ACC112 (cell line): ENCODE measurements around the gene IRGQ.
"Not testable (repeated sequence)": the region's sequence is repeated elsewhere in the genome, so short reads cannot be mapped to it uniquely, and the experiment has no call there.

ENCODE experiments used
- H2AFZ ChIP-seq: fragments of 200-600 bp; sonication (generic); one replicate; pipeline ENCODE4 v1.6.0; 2017; ENCODE audit warnings: antibody characterized with exemption, low read length; ENCODE audit not compliant: unreplicated experiment
- H3K27ac ChIP-seq: fragments of 200-600 bp; sonication (generic); 2 replicates; pipeline ENCODE4 v1.5.1; 2014; ENCODE audit warnings: low read depth, mild to moderate bottlenecking, antibody characterized with exemption, low read length, moderate library complexity
- H3K27me3 ChIP-seq: fragments of 200-600 bp; sonication (generic); 2 replicates; pipeline ENCODE4 v1.6.1; 2014; ENCODE audit warnings: mild to moderate bottlenecking, antibody characterized with exemption, low read length, moderate library complexity, mixed read lengths; ENCODE audit not compliant: insufficient read depth
- H3K36me3 ChIP-seq: fragments of 200-600 bp; sonication (generic); 2 replicates; pipeline ENCODE4 v1.6.1; 2016; ENCODE audit warnings: mild to moderate bottlenecking, antibody characterized with exemption, low read length, moderate library complexity, mixed read lengths; ENCODE audit not compliant: insufficient read depth
- H3K4me1 ChIP-seq: fragments of 200-600 bp; sonication (generic); one replicate; pipeline ENCODE4 v1.6.1; 2016; ENCODE audit warnings: low read length, mixed read lengths; ENCODE audit not compliant: insufficient read depth, unreplicated experiment, control insufficient read depth
- H3K4me3 ChIP-seq: fragments of 200-600 bp; sonication (generic); 2 replicates; pipeline ENCODE4 v1.5.1; 2014; ENCODE audit warnings: mild to moderate bottlenecking, low read depth, low read length
- H3K79me2 ChIP-seq: fragments of 200-600 bp; sonication (generic); one replicate; pipeline ENCODE4 v1.6.0; 2016; ENCODE audit warnings: low read length; ENCODE audit not compliant: control insufficient read depth, unreplicated experiment, insufficient read depth

The IRGQ gene

DNA sequence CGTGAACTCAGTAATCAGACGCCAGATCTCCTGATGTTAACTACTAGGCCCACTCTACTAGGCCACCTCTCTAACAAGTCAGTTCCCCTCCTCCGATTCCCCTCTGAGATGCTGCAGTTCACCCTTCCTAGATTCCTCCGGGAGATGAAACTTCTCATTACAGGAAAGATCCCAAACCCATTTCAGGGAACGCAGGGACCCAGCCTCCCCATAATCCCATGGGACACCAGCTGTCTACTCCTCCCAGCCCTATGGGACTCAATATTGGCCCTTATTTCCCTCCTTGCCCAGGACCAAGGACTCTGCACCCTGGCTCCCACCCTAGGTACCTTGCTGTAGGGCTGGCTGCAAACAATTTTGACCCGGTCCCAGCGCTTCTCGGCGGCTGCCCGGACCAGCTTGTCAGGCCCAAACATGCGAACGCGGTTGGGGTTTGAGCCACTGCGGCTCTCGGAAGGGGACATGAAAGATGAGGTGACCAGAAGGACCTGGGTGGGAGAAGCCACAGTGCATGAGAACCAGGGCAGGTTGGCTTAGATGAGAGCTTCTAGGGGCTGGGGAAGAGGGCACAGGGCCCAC lies 41.5 kb downstream of the IRGQ start:
- Histone ChIP-seq H3K4me3 (no peak overlapping the region), H3K27ac (no peak overlapping the region), H2AFZ (no peak overlapping the region), H3K79me2 (no peaks in the 10 kb centered on the region), H3K36me3 (no peaks in the 10 kb centered on the region), H3K4me1 (peaks cover 3% of the 10 kb centered on the region), H3K27me3 (no peaks in the 10 kb centered on the region)

- Histone ChIP-seq H3K36me3 (no peaks in the 10 kb centered on the region), H3K27me3 (no peaks in the 10 kb centered on the region), H2AFZ (no peak overlapping the region), H3K4me1 (peaks cover 3% of the 10 kb centered on the region), H3K79me2 (no peaks in the 10 kb centered on the region), H3K4me3 (no peak overlapping the region), H3K27ac (no peak overlapping the region)
Measured at GRCh38 chr19:43553656-43554055, 42.3 kb downstream of the IRGQ start.

- no peaks in the 10 kb centered on the region for H3K27me3 ChIP-seq
- no peak overlapping the region for H2AFZ ChIP-seq
- H3K27ac ChIP-seq = no peak overlapping the region
- H3K79me2 ChIP-seq = no peaks in the 10 kb centered on the region
- H3K36me3 ChIP-seq = no peaks in the 10 kb centered on the region
- H3K4me3 ChIP-seq = no peak overlapping the region
- H3K4me1 ChIP-seq = no peaks in the 10 kb centered on the region
Measured at GRCh38 chr19:43552616-43553015, 43.3 kb downstream of the IRGQ start.

DNA sequence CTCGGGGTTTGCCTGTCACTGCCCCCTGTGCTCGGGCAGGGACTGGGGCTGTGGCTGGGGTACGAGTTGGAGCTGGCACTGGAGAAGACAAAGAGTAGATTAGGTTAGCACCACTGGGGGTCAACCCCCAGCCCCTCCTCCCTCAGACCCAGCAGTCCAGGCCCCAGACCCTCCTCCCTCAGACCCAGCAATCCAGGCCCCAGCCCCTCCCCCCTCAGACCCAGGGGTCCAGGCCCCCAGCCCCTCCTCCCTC lies 43.8 kb downstream of the IRGQ start:
- no peaks in the 10 kb centered on the region for H3K36me3 ChIP-seq
- H3K4me1 ChIP-seq = no peaks in the 10 kb centered on the region
- H2AFZ ChIP-seq = no peak overlapping the region
- H3K27ac ChIP-seq = no peak overlapping the region
- H3K79me2 ChIP-seq = no peaks in the 10 kb centered on the region
- no peak overlapping the region for H3K4me3 ChIP-seq
- H3K27me3 ChIP-seq = no peaks in the 10 kb centered on the region

DNA sequence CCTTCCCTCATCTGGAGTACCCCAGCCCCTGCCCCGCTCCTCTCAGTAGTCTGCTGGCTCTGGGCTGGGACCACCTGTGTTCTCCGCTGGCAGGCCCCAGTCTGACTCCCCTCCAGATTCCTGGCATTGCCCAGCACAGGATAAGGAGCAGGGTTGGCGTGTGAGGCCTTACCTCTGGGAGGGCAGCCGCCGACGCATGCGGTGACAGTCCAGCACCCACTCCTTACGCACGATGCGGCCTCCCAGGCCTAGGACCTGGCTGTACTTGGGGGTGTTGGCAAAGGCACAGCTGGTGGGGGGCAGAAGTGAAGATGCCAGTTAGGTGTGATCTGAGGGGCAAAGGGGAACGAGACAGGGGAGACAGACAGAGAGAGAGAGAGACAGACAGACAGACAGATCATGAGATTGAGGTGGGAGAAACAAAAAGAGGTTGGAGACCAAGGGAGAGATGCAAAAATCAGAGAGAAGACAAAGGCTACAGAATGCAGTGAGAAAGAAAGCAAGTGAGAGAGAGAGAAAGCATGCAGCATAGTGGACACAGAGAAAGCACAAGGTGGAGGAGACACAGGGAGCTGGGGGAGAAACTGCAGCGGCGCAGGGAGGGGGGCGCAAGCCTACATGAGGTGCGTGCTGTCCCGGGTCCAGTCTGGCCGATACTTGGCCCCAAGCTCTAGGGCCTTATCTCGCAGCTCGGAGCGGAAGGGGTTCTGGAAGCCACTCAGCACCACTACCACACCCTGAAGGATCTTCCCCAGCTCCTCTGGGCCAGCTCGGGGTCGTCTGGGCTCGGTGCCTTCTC lies 44.3 kb downstream of the IRGQ start:
- Histone ChIP-seq H3K27me3 (no peaks in the 10 kb centered on the region), H3K79me2 (no peaks in the 10 kb centered on the region), H2AFZ (no peak overlapping the region), H3K27ac (no peak overlapping the region), H3K4me1 (no peaks in the 10 kb centered on the region), H3K4me3 (no peak overlapping the region), H3K36me3 (no peaks in the 10 kb centered on the region)

DNA sequence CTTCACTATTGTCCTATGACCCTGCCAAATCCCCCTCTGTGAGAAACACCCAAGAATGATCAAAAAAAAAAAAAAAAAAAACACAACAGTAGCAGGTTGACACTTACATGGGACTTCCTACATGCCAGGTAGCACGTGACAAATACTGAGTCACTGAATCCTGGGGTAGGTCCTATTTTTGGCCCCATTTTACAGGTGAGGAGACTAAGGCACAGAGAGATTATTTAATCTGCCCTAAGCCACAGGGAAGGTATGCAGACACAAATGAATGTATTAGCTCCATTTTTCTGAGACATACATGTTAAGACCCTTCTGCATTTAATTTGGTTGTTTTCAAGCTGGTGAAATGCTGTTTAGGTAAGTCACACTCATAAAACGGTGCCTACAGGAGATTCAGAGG lies 47.2 kb downstream of the IRGQ start:
- Histone ChIP-seq H3K79me2 (no peaks in the 10 kb centered on the region), H3K4me1 (no peaks in the 10 kb centered on the region), H2AFZ (no peak overlapping the region), H3K36me3 (no peaks in the 10 kb centered on the region), H3K27me3 (no peaks in the 10 kb centered on the region), H3K27ac (no peak overlapping the region), H3K4me3 (no peak overlapping the region)

DNA sequence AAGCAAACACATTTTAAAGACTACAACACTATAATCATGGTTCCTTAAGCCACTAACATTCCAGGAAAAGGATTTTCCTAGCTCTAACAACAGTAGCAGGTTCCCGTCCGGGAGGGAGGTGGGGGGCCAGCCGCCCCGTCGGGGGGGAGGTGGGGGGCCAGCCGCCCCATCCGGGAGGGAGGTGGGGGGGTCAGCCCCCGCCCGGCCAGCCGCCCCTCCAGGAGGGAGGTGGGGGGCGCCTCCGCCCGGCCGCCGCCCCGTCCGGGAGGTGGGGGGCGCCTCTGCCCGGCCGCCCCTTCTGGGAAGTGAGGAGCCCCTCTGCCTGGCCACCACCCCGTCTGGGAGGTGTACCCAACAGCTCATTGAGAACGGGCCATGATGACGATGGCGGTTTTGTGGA lies 48.0 kb downstream of the IRGQ start:
- H3K27me3 ChIP-seq, H3K27ac ChIP-seq, H3K79me2 ChIP-seq, H3K4me1 ChIP-seq, H3K4me3 ChIP-seq, H3K36me3 ChIP-seq, H2AFZ ChIP-seq: not testable (repeated sequence)

DNA sequence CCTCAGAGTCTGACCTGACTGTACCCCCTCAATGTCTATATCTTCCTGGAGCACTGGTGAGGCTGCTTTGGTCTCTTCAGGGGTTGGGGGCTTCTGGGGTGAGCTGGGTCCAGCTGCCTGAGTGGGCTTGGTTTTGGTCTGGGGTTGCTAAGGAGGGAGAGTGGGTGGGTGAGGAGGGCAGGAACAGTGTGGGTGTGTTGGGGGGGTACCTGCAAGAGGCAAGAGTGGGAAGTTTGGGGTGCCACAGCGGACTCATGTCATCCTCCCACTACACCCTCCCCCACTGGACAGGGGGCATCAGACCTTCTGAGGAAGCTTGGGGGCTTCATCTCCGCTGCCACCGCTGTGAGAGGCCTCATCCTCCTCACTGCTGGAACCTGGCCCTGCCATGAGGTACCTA lies 49.4 kb downstream of the IRGQ start:
- Histone ChIP-seq H3K27ac (no peak overlapping the region), H3K79me2 (no peaks in the 10 kb centered on the region), H3K4me3 (no peak overlapping the region), H2AFZ (no peak overlapping the region), H3K27me3 (no peaks in the 10 kb centered on the region), H3K36me3 (no peaks in the 10 kb centered on the region), H3K4me1 (no peaks in the 10 kb centered on the region)

DNA sequence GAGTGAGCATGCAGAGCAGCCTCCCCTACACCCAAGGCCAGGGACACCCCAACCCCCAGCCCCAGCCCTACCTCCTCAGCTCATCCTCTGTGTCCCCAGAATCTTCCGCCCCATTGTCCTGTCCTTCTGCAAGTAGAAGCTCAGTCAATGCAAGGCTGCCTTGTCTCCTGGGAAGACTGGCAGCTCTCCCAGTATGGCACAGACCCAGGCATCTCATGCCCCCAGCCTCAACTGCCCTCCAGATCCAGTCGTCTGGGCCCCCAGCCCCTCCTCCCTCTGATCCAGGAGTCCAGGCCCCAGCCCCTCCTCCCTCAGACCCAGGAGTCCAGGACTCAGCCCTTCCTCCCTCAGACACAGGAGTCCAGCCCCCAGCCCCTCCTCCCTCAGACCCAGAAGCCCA lies 50.0 kb downstream of the IRGQ start:
- H3K4me3 ChIP-seq = no peak overlapping the region
- H3K4me1 ChIP-seq = no peaks in the 10 kb centered on the region
- no peaks in the 10 kb centered on the region for H3K36me3 ChIP-seq
- no peak overlapping the region for H2AFZ ChIP-seq
- H3K27me3 ChIP-seq = no peaks in the 10 kb centered on the region
- H3K79me2 ChIP-seq = no peaks in the 10 kb centered on the region
- H3K27ac ChIP-seq = no peak overlapping the region

GRCh38 chr19:43545276-43545675 lies 50.7 kb downstream of the IRGQ start:
- H3K27ac ChIP-seq = no peak overlapping the region
- H3K27me3 ChIP-seq = no peaks in the 10 kb centered on the region
- H3K36me3 ChIP-seq = no peaks in the 10 kb centered on the region
- no peak overlapping the region for H3K4me3 ChIP-seq
- no peaks in the 10 kb centered on the region for H3K4me1 ChIP-seq
- no peaks in the 10 kb centered on the region for H3K79me2 ChIP-seq
- no peak overlapping the region for H2AFZ ChIP-seq

DNA sequence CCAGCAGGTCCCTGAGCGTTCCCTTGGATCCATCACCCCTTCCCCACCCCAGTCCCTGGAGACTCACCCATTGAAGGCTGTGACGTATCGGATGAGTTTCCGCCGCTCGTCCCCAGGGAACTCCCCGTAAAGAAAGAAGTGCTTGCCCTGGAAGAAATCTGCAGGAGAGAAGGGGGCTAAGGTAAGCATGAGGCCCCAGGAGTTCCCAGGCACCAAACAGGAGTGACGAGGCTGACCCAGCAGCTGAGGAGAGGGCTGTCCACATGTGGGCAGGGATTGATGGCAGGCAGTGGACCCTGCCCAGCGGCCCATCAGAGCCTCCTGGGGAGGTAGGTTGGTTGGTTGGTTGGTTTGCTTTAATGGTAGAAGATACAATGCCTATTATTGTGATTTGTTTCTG lies 51.9 kb downstream of the IRGQ start:
- no peaks in the 10 kb centered on the region for H3K79me2 ChIP-seq
- no peaks in the 10 kb centered on the region for H3K27me3 ChIP-seq
- H3K27ac ChIP-seq = no peak overlapping the region
- H2AFZ ChIP-seq = no peak overlapping the region
- peaks cover 2% of the 10 kb centered on the region for H3K36me3 ChIP-seq
- H3K4me3 ChIP-seq = no peak overlapping the region
- H3K4me1 ChIP-seq = no peaks in the 10 kb centered on the region
